Stimulated activated naive CD4-positive, alpha-beta T cell treated with Interleukin-2 at 50 U/mL for 16 hours (primary cell): ENCODE measurements around the gene BAK1.
"Not testable (repeated sequence)": the region's sequence is repeated elsewhere in the genome, so short reads cannot be mapped to it uniquely, and the experiment has no call there.

Experiments
- DNase-seq: peaks from one replicate; lab custom pipeline; 2025; lab: John Stamatoyannopoulos, UW

Gene BAK1

GRCh38 chr6:33551538-33551937 is 28.5 kb downstream of the BAK1 start:
- no peak for DNase-seq

- no peak for DNase-seq
These were observed 30.2 kb downstream of the BAK1 start for GRCh38 chr6:33549896-33550295.

- DNase-seq, result no peak
These were observed 30.9 kb downstream of the BAK1 start for GRCh38 chr6:33549196-33549595.

- no peak for DNase-seq
These were observed 32.6 kb downstream of the BAK1 start for GRCh38 chr6:33547499-33547898.

GRCh38 chr6:33546766-33547165 is 33.3 kb downstream of the BAK1 start:
- no peak for DNase-seq

GRCh38 chr6:33545292-33545691 is 34.8 kb downstream of the BAK1 start:
- not testable (repeated sequence) for DNase-seq

GRCh38 chr6:33543116-33543515 is 37.0 kb downstream of the BAK1 start:
- no peak for DNase-seq

- no peak for DNase-seq
These were observed 39.3 kb downstream of the BAK1 start for GRCh38 chr6:33540768-33541167.

GRCh38 chr6:33534702-33535101 is 45.4 kb downstream of the BAK1 start:
- DNase-seq, result no peak

GRCh38 chr6:33533163-33533869 is 46.8 kb downstream of the BAK1 start:
- DNase-seq, result peak; percentile 21

- not testable (repeated sequence) for DNase-seq
These were observed 47.6 kb downstream of the BAK1 start for GRCh38 chr6:33532431-33532830.

- DNase-seq, result not testable (repeated sequence)
These were observed 49.5 kb downstream of the BAK1 start for GRCh38 chr6:33530617-33531016.
